ENCODE results near the gene TLX2. TPM values are rescaled to one million over a fixed set of nuclear protein-coding genes. Genes with fewer than 3 reads are reported as not detected.

TLX2 gene
- total and polyA plus RNA-seq, 2 of the 13 experiments (the other 11 are each of a cell fraction or from before 2014, with no cell fraction given) = 0.05 to 0.20 TPM

DNA sequence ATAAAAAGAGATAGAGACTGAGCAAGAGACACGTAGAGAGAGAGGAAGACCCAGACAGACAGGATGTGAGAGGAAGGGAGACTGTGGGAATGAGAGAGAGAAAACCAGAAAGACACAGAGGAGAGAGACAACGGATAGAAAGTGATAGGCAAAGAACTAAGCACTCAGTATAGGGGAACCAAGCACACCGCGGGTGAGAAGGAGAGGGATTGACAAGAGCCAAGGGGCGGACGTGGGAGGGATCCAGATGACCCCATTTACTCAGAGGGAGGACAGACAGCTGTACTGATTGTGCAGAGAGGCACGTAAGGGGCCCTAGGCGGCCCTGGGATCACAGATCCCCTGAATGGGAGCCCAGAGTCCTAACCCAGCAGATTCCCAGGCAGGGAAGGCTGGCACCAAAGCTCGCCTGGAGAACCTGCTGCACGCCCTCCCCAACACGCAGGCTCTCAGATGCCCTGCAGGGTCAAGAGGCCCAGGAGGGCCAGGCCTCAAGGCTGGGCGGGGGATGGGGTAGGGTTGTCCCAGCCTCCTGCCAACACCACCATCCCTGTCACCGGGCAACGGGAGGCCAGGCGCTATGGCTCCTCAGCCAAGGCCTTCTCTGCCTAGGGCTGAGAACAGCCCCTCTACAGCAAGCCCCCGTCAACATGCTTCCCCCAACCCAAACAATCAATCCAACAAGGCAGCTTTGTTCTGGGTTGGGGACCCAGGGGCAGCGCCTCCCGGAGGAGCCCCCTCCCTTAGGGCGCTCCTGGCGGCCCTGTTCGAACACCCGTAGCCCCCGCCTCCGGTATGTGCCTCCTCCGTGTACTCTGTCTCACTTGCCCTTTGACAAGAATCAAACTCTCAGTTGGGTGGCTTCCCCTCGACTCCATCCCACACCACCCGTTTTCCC, 38.9 kb downstream of the TLX2 start:
- Histone ChIP-seq H3K27ac (ENCODE audit: extremely low read length, insufficient read depth, low read length) (no peak overlapping the region), H3K9ac (ENCODE audit: insufficient read depth, low read depth, low read length) (peak overlapping the region; percentile 42)
- POLR2A ChIA-PET = interaction anchor here (1.5 to 1.7 kb wide), 2 partner anchors 46 to 71 kb away, joined by 4 read pairs; partner anchors contain the start of genes CCDC142, PCGF1 and TTC31
- TF ChIP-seq PCBP1 (IDR thresholded peaks at IDR 0.05; ENCODE audit: borderline replicate concordance, low read depth, low read length) (0 out of 2 replicates have a peak, but pooled peaks have one; percentile 51), POLR2AphosphoS5 (IDR thresholded peaks at IDR 0.05; ENCODE audit: low read depth, low read length) (no peak), MTA1 (CRISPR knock-in tag; IDR thresholded peaks at IDR 0.05; ENCODE audit: borderline replicate concordance) (0 out of 2 replicates have a peak, but pooled peaks have one; percentile 18), ZNF552 (CRISPR knock-in tag; IDR thresholded peaks at IDR 0.05; ENCODE audit: borderline replicate concordance) (no peak), TFDP2 (CRISPR knock-in tag; IDR thresholded peaks at IDR 0.05) (no peak), SYNCRIP (IDR thresholded peaks at IDR 0.05; ENCODE audit: insufficient read depth, low read depth, low read length) (no peak), ZSCAN5A (CRISPR knock-in tag; IDR thresholded peaks at IDR 0.05; ENCODE audit: borderline replicate concordance) (no peak), ZNF136 (CRISPR knock-in tag; IDR thresholded peaks at IDR 0.05; ENCODE audit: low read depth) (no peak), PHF21A (CRISPR knock-in tag; IDR thresholded peaks at IDR 0.05) (peak; percentile 43; the same call in 1 of the 2 replicates), NR2C2 (CRISPR knock-in tag; IDR thresholded peaks at IDR 0.05; ENCODE audit: borderline replicate concordance) (no peak)
- TF ChIP-seq, protein P1, sequence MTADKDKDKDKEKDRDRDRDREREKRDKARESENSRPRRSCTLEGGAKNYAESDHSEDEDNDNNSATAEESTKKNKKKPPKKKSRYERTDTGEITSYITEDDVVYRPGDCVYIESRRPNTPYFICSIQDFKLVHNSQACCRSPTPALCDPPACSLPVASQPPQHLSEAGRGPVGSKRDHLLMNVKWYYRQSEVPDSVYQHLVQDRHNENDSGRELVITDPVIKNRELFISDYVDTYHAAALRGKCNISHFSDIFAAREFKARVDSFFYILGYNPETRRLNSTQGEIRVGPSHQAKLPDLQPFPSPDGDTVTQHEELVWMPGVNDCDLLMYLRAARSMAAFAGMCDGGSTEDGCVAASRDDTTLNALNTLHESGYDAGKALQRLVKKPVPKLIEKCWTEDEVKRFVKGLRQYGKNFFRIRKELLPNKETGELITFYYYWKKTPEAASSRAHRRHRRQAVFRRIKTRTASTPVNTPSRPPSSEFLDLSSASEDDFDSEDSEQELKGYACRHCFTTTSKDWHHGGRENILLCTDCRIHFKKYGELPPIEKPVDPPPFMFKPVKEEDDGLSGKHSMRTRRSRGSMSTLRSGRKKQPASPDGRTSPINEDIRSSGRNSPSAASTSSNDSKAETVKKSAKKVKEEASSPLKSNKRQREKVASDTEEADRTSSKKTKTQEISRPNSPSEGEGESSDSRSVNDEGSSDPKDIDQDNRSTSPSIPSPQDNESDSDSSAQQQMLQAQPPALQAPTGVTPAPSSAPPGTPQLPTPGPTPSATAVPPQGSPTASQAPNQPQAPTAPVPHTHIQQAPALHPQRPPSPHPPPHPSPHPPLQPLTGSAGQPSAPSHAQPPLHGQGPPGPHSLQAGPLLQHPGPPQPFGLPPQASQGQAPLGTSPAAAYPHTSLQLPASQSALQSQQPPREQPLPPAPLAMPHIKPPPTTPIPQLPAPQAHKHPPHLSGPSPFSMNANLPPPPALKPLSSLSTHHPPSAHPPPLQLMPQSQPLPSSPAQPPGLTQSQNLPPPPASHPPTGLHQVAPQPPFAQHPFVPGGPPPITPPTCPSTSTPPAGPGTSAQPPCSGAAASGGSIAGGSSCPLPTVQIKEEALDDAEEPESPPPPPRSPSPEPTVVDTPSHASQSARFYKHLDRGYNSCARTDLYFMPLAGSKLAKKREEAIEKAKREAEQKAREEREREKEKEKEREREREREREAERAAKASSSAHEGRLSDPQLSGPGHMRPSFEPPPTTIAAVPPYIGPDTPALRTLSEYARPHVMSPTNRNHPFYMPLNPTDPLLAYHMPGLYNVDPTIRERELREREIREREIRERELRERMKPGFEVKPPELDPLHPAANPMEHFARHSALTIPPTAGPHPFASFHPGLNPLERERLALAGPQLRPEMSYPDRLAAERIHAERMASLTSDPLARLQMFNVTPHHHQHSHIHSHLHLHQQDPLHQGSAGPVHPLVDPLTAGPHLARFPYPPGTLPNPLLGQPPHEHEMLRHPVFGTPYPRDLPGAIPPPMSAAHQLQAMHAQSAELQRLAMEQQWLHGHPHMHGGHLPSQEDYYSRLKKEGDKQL (CRISPR knock-in tag; IDR thresholded peaks at IDR 0.05; ENCODE audit: low read depth) = no peak

More for the DNA sequence above, 38.9 kb downstream of the TLX2 start:
- in situ Hi-C loops (cut with HindIII; ENCODE audit: extremely low pct_ligation_motif_present, low pct_unique_long_range_greater_than_20kb) = no loop called here
- H3K4me2 ChIP-seq (ENCODE audit: low read depth, low read length) = peak overlapping the region; percentile 92
- no peaks in the 10 kb centered on the region for H3K9me3 ChIP-seq (ENCODE audit: low read length)
- DNase-seq (ENCODE audit: low spot score) (no peak), ATAC-seq (peak; percentile 37), FAIRE-seq (no peak)
- 7% methylated on average over 20 of the region's 27 CpGs for WGBS (ENCODE audit: low lambda C conversion rate)
- BruUV-seq (replicated peaks) = no TSS peak
- no peaks in the 10 kb centered on the region for H3K79me2 ChIP-seq (ENCODE audit: insufficient read depth, low read length)
- peaks cover 68% of the 10 kb centered on the region for H3K4me1 ChIP-seq (ENCODE audit: insufficient read depth, low read length)
- H2AFZ ChIP-seq (ENCODE audit: low read length) = peak overlapping the region; percentile 31
- CTCF ChIA-PET (ENCODE audit: low intra/inter-chr PET ratio, low total read pairs) = no interaction called here
- intact Hi-C loops (cut with micrococcal nuclease; ENCODE audit: unreplicated experiment) = no loop called here
- H4K20me1 ChIP-seq (ENCODE audit: insufficient read depth, low read length) = no peaks in the 10 kb centered on the region
- no peaks in the 10 kb centered on the region for H3K36me3 ChIP-seq (replicated peaks in 1 of 2; ENCODE audit: control insufficient read depth in 1 of 2, insufficient read depth in 2 of 2, low read length in 2 of 2)
- H3K4me3 ChIP-seq (replicated peaks in 1 of 3; ENCODE audit: insufficient read depth in 1 of 3, low read depth in 2 of 3, low read length in 3 of 3) = peak overlapping the region; percentile 62 to 69 (median 69)
- peaks cover 3 to 17% of the 10 kb centered on the region in 2 experiments; a peak in 2 of 5 replicates for H3K27me3 ChIP-seq (ENCODE audit: control insufficient read depth in 1 of 2, insufficient read depth in 2 of 2, low read length in 2 of 2)

All from HepG2 (cell line).